Smooth muscle cell (in vitro differentiated cells): ENCODE data around the gene PCGF2. TPM values are rescaled to one million over a fixed set of nuclear protein-coding genes. Genes with fewer than 3 reads are reported as not detected.

Experiments
- DNase-seq: peaks from one replicate; lab custom pipeline; 2025; ENCODE audit not compliant: unreplicated experiment; lab: John Stamatoyannopoulos, UW
- H2AFZ ChIP-seq: fragments of 200-600 bp; sonication (generic); 2 replicates; pipeline ENCODE4 v1.6.0; 2016; ENCODE audit warnings: antibody characterized with exemption, low read depth, mild to moderate bottlenecking
- H3F3A ChIP-seq: fragments of 200-600 bp; sonication (generic); 2 replicates; pipeline ENCODE4 v1.6.0; 2017; ENCODE audit warnings: antibody characterized with exemption, low read depth
- H3K27ac ChIP-seq: fragments of 200-600 bp; sonication (generic); 2 replicates; pipeline ENCODE4 v1.5.1; 2016; ENCODE audit warnings: low read depth, mild to moderate bottlenecking
- H3K27me3 ChIP-seq: fragments of 200-600 bp; sonication (generic); 2 replicates; pipeline ENCODE4 v1.6.1; 2016; ENCODE audit warnings: low read depth, mild to moderate bottlenecking
- H3K36me3 ChIP-seq: fragments of 200-600 bp; sonication (generic); 2 replicates; pipeline ENCODE4 v1.5.1; 2016; ENCODE audit warnings: low read depth
- H3K4me1 ChIP-seq: fragments of 200-600 bp; sonication (generic); 2 replicates; pipeline ENCODE4 v1.5.1; 2016; ENCODE audit warnings: low read depth
- H3K4me2 ChIP-seq: fragments of 200-600 bp; sonication (generic); 2 replicates; pipeline ENCODE4 v1.6.0; 2016; ENCODE audit warnings: mild to moderate bottlenecking
- H3K4me3 ChIP-seq: fragments of 200-600 bp; sonication (generic); 2 replicates; pipeline ENCODE4 v1.5.1; 2016; ENCODE audit warnings: mild to moderate bottlenecking
- H3K79me2 ChIP-seq: fragments of 200-600 bp; sonication (generic); 2 replicates; pipeline ENCODE4 v1.6.0; 2016; ENCODE audit warnings: low read depth, mild to moderate bottlenecking
- H3K9ac ChIP-seq: fragments of 200-600 bp; sonication (generic); 2 replicates; pipeline ENCODE4 v1.6.0; 2016; ENCODE audit warnings: low read depth
- H3K9me3 ChIP-seq: fragments of 200-600 bp; sonication (generic); replicated peaks from 2 replicates; pipeline ENCODE4 v1.5.1; 2016; ENCODE audit warnings: low read depth
- H4K20me1 ChIP-seq: fragments of 200-600 bp; sonication (generic); 2 replicates; pipeline ENCODE4 v1.6.0; 2016; ENCODE audit warnings: low read depth
- CTCF ChIP-seq: fragments of 200-600 bp; sonication (generic); IDR thresholded peaks from 2 replicates; pipeline ENCODE4 v1.5.1; 2017; ENCODE audit warnings: borderline replicate concordance, mild to moderate bottlenecking, antibody characterized with exemption; ENCODE audit not compliant: insufficient read depth, poor library complexity, severe bottlenecking
- WGBS: methylation state at CpG from one replicate; pipeline ENCODE4 v1.1.7; 2016; ENCODE audit warnings: low lambda C conversion rate; 5-methylcytosine and 5-hydroxymethylcytosine counted together
- polyA plus RNA-seq: library from polyadenylated mRNA; unstranded; fragments of >200 nt; fragmentation: Nextera tagmentation; extraction: Ambion mirVana; gene quantifications from 2 replicates; pipeline ENCODE4 v1.2.1, GENCODE V29; 2016
- total RNA-seq: library from RNA; depleted of rRNA; stranded (reverse); fragments of >200 nt; gene quantifications from 2 replicates; pipeline ENCODE4 v1.2.3, GENCODE V29; 2014

The PCGF2 gene
- total and polyA plus RNA-seq, 2 experiments from 2014 or later, result 6.1 to 11.6 TPM

GRCh38 chr17:38702166-38702915, 45.8 kb downstream of the PCGF2 start:
- Histone ChIP-seq H2AFZ (peak overlapping the region; percentile 80), H3K9me3 (no peaks in the 10 kb centered on the region), H3K27ac (peak overlapping the region; percentile 80), H4K20me1 (peaks cover 13% of the 10 kb centered on the region), H3K9ac (peak overlapping the region; percentile 84), H3K27me3 (no peaks in the 10 kb centered on the region), H3K36me3 (no peaks in the 10 kb centered on the region), H3K79me2 (no peaks in the 10 kb centered on the region), H3K4me1 (peaks cover 12% of the 10 kb centered on the region), H3K4me3 (peak overlapping the region; percentile 98), H3F3A (peaks cover 13% of the 10 kb centered on the region), H3K4me2 (peak overlapping the region; percentile 91)
- TF ChIP-seq CTCF, result no peak
- WGBS, result 1% methylated on average over 38 of the region's 81 CpGs
- peak; percentile 70 for DNase-seq

- H3K4me3 ChIP-seq, result peak overlapping the region; percentile 98
- H3K79me2 ChIP-seq, result no peaks in the 10 kb centered on the region
- H3K27me3 ChIP-seq, result no peaks in the 10 kb centered on the region
- TF ChIP-seq CTCF, result no peak
- H3K4me1 ChIP-seq, result peaks cover 12% of the 10 kb centered on the region
- H3K9ac ChIP-seq, result peak overlapping the region; percentile 84
- peaks cover 6% of the 10 kb centered on the region for H4K20me1 ChIP-seq
- H3K9me3 ChIP-seq, result no peaks in the 10 kb centered on the region
- H3K27ac ChIP-seq, result peak overlapping the region; percentile 80
- no peaks in the 10 kb centered on the region for H3K36me3 ChIP-seq
- peak overlapping the region; percentile 80 for H2AFZ ChIP-seq
- DNase-seq, result peak; percentile 45
- peak overlapping the region; percentile 91 for H3K4me2 ChIP-seq
- 6% methylated on average over 25 of the region's 25 CpGs for WGBS
- H3F3A ChIP-seq, result peaks cover 13% of the 10 kb centered on the region
These were observed 46.5 kb downstream of the PCGF2 start for GRCh38 chr17:38701504-38702165.

- DNase-seq, result no peak
- Histone ChIP-seq H3F3A (peaks cover 13% of the 10 kb centered on the region), H2AFZ (no peak overlapping the region), H4K20me1 (no peaks in the 10 kb centered on the region), H3K4me2 (no peak overlapping the region), H3K9me3 (no peaks in the 10 kb centered on the region), H3K36me3 (no peaks in the 10 kb centered on the region), H3K79me2 (no peaks in the 10 kb centered on the region), H3K9ac (no peak overlapping the region), H3K27me3 (no peaks in the 10 kb centered on the region), H3K4me1 (peaks cover 7% of the 10 kb centered on the region), H3K27ac (no peak overlapping the region), H3K4me3 (no peak overlapping the region)
- TF ChIP-seq CTCF, result no peak
- WGBS, result 94% methylated on average over 5 of the region's 5 CpGs
These were observed 49.4 kb downstream of the PCGF2 start for GRCh38 chr17:38698760-38699159.
